PC-9 (cell line): ENCODE measurements around the gene TRAPPC12.

Experiments used
- EZH2 ChIP-seq: fragments of 200-600 bp; sonication (generic); IDR thresholded peaks from 2 replicates; pipeline ENCODE4 v1.8.0; 2017; ENCODE audit warnings: antibody characterized with exemption, low read depth
- TF ChIP-seq, protein P1 (sequence below): fragments of 200-600 bp; sonication (generic); conservative IDR thresholded peaks from 2 replicates; pipeline ENCODE4 v1.6.1; 2017; ENCODE audit warnings: mixed run types, antibody characterized with exemption, mild to moderate bottlenecking, moderate library complexity

DNA sequence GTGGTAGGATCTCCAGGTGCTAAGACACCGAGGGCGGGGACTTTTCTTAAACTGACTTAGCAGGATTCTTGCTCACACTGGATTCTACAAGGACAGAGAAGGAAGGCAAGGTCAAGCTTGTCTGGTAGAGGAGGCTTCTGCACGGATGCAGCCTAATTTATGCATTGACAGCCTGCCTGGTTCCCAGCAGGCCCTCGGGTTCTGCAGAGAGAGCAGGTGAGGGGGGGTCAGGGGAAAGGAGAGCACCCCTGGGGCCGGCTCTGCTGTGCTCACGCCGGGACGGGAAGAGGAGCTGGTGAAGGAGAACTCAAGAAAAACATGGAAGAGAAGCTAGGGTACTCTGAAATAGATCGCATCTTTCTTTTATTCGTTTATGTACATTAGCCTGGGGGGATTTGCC lies 93.5 kb downstream of the TRAPPC12 start:
- TF ChIP-seq, protein P1, sequence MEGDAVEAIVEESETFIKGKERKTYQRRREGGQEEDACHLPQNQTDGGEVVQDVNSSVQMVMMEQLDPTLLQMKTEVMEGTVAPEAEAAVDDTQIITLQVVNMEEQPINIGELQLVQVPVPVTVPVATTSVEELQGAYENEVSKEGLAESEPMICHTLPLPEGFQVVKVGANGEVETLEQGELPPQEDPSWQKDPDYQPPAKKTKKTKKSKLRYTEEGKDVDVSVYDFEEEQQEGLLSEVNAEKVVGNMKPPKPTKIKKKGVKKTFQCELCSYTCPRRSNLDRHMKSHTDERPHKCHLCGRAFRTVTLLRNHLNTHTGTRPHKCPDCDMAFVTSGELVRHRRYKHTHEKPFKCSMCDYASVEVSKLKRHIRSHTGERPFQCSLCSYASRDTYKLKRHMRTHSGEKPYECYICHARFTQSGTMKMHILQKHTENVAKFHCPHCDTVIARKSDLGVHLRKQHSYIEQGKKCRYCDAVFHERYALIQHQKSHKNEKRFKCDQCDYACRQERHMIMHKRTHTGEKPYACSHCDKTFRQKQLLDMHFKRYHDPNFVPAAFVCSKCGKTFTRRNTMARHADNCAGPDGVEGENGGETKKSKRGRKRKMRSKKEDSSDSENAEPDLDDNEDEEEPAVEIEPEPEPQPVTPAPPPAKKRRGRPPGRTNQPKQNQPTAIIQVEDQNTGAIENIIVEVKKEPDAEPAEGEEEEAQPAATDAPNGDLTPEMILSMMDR, result no peak
- TF ChIP-seq EZH2, result no peak
